Uterus (tissue), 4 donors: ENCODE results near the gene NOC3L. TPM values are rescaled to one million over a fixed set of nuclear protein-coding genes. Genes with fewer than 3 reads are reported as not detected.
A peak's percentile ranks its signal among the peaks of the same experiment; 100 is the strongest.

ENCODE experiments used
- DNase-seq, 2 donors: peaks; one replicate each; pipeline ENCODE4 v3.0.0-alpha.2; 2019 to 2020
- H3K27ac ChIP-seq, 2 donors: fragments of 200-600 bp; sonication (generic); 1 replicate in 1 of 2; 2 replicates in 1 of 2; pipeline ENCODE4 v1.5.1; 2016 to 2018
- H3K27me3 ChIP-seq, 2 donors: fragments of 200-600 bp; sonication (generic); one replicate each; pipeline ENCODE4 v1.5.1; 2018 to 2019; ENCODE audit warnings: control low read depth in 1 of 2
- H3K36me3 ChIP-seq, 2 donors: fragments of 200-600 bp; sonication (generic); one replicate each; pipeline ENCODE4 v1.5.1; 2019; ENCODE audit warnings: control low read depth in 1 of 2
- H3K4me1 ChIP-seq, 2 donors: fragments of 200-600 bp; sonication (generic); one replicate each; pipeline ENCODE4 v1.5.1; 2018 to 2019; ENCODE audit warnings: control low read depth in 1 of 2
- H3K4me3 ChIP-seq, 2 donors: fragments of 200-600 bp; sonication (generic); 1 replicate in 1 of 2; 2 replicates in 1 of 2; pipeline ENCODE4 v1.5.1; 2018 to 2019; ENCODE audit warnings: mild to moderate bottlenecking in 1 of 2
- H3K9me3 ChIP-seq, 2 donors: fragments of 200-600 bp; sonication (generic); one replicate each; pipeline ENCODE4 v1.5.1; 2019; ENCODE audit warnings: control low read depth in 1 of 2
- POLR2A ChIP-seq, 2 donors: fragments of 450-650 bp; IDR thresholded peaks; one replicate each; pipeline ENCODE4 v1.6.1; 2016; ENCODE audit warnings: antibody characterized with exemption in 2 of 2, mild to moderate bottlenecking in 1 of 2, moderate library complexity in 1 of 2
- intact Hi-C: fragments of 100-400 bp; cut with DNase I; formaldehyde crosslinking; loops from one replicate; pipeline ENCODE4 v1.15.1; 2023; ENCODE audit warnings: low total_unique reads
- total RNA-seq, 4 donors: library from RNA; depleted of rRNA in 3 of 4; stranded (reverse); fragments of >200 nt in 3 of 4; gene quantifications; one replicate each; pipeline versions ENCODE4 v1.1.0 to v1.2.4, GENCODE V29; 2014 to 2023
- TF ChIP-seq, protein P1 (sequence below), 4 experiments: fragments of 200-600 bp in 2 of 4; fragments of 450-650 bp in 2 of 4; sonication (generic) in 2 of 4; IDR thresholded peaks; one replicate each; pipeline ENCODE4 v1.5.1; 2016 to 2019; ENCODE audit warnings: antibody characterized with exemption in 4 of 4, mild to moderate bottlenecking in 2 of 4, moderate library complexity in 1 of 4
- donor health status: DM: yes; HTN: yes; CAD: no.

The NOC3L gene
- total RNA-seq, 4 donors from 2014 or later = 6.2 to 48.7 (median 16.7) TPM

GRCh38 chr10:94320285-94320914 is 42.3 kb downstream of the NOC3L start:
- Histone ChIP-seq H3K27ac (no peak overlapping the region), H3K36me3 (no peaks in the 10 kb centered on the region), H3K9me3 (no peaks in the 10 kb centered on the region), H3K4me1 (no peaks in the 10 kb centered on the region), H3K27me3 (no peaks in the 10 kb centered on the region), H3K4me3 (no peak overlapping the region)
- DNase-seq = peak; percentile 49 to 70
- intact Hi-C loops = loop anchor here (5.0 kb wide), 1 partner anchor 403 kb away; no protein-coding TSS in a partner anchor
- no peak for TF ChIP-seq POLR2A (IDR thresholded peaks at IDR 0.05)
- TF ChIP-seq, protein P1, sequence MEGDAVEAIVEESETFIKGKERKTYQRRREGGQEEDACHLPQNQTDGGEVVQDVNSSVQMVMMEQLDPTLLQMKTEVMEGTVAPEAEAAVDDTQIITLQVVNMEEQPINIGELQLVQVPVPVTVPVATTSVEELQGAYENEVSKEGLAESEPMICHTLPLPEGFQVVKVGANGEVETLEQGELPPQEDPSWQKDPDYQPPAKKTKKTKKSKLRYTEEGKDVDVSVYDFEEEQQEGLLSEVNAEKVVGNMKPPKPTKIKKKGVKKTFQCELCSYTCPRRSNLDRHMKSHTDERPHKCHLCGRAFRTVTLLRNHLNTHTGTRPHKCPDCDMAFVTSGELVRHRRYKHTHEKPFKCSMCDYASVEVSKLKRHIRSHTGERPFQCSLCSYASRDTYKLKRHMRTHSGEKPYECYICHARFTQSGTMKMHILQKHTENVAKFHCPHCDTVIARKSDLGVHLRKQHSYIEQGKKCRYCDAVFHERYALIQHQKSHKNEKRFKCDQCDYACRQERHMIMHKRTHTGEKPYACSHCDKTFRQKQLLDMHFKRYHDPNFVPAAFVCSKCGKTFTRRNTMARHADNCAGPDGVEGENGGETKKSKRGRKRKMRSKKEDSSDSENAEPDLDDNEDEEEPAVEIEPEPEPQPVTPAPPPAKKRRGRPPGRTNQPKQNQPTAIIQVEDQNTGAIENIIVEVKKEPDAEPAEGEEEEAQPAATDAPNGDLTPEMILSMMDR (IDR thresholded peaks at IDR 0.05) = peak; percentile 63 to 93 (median 79)

DNA sequence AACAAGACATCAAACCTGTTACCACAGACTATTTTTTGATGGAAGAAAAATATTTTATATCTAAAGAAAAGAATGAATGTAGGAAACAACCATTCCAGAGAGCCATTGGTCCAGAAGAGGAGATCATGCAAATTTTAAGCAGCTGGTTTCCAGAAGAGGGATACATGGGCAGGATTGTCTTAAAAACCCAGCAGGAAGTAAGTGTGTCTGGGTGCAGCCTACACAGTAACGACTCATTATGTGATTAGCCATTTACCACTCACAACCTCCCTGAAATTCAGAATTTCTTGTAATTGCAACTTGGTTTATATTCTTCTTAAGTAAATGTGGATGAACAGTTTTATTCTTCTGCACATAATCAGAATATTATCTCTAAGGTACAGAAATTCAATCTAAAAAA is 46.2 kb downstream of the NOC3L start:
- TF ChIP-seq, protein P1 (IDR thresholded peaks at IDR 0.05) = no peak
- no peak for TF ChIP-seq POLR2A (IDR thresholded peaks at IDR 0.05)
- Histone ChIP-seq H3K4me3 (no peak overlapping the region), H3K27me3 (no peaks in the 10 kb centered on the region), H3K36me3 (no peaks in the 10 kb centered on the region), H3K27ac (peak overlapping the region in 1 of 2 donors; percentile 28), H3K9me3 (no peaks in the 10 kb centered on the region), H3K4me1 (no peaks in the 10 kb centered on the region)
- DNase-seq = no peak
- intact Hi-C loops = no loop called here

GRCh38 chr10:94315975-94316464 is 46.7 kb downstream of the NOC3L start:
- TF ChIP-seq POLR2A (IDR thresholded peaks at IDR 0.05) = no peak
- TF ChIP-seq, protein P1 (IDR thresholded peaks at IDR 0.05) = no peak
- DNase-seq = no peak
- no peaks in the 10 kb centered on the region for H3K9me3 ChIP-seq
- H3K4me3 ChIP-seq = no peak overlapping the region
- no peaks in the 10 kb centered on the region for H3K36me3 ChIP-seq
- intact Hi-C loops = no loop called here
- H3K4me1 ChIP-seq = no peaks in the 10 kb centered on the region
- H3K27me3 ChIP-seq = no peaks in the 10 kb centered on the region
- H3K27ac ChIP-seq = peak overlapping the region in 1 of 2 donors; percentile 28

DNA sequence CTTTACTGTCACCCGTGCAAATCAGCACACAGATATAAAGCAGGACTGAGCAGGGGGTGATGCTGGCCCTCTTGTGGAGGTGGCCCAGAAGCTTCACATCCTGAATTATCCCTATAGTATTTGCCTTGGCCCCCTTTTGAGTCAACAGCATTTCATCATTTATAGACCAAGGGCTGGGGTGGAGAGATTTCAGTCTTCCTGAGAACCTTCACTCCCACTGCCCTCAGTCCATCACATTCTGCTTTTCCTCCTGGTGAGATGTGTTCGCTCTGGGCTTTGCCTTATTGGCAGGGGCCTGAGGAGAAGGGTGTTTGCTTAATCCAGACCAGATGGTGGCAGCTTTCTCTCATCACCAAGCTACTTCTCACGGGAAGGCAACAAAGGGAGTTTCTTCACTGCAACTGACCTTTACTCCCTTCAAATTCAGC is 47.7 kb downstream of the NOC3L start:
- no peaks in the 10 kb centered on the region for H3K4me1 ChIP-seq
- H3K27ac ChIP-seq = peak overlapping the region in 1 of 2 donors; percentile 28

GRCh38 chr10:94310369-94310768 is 52.4 kb downstream of the NOC3L start:
- intact Hi-C loops = no loop called here
- Histone ChIP-seq H3K4me3 (no peak overlapping the region), H3K4me1 (no peaks in the 10 kb centered on the region), H3K9me3 (no peaks in the 10 kb centered on the region), H3K27ac (no peak overlapping the region), H3K36me3 (no peaks in the 10 kb centered on the region), H3K27me3 (no peaks in the 10 kb centered on the region)
- TF ChIP-seq, protein P1 (IDR thresholded peaks at IDR 0.05) = no peak
- no peak for DNase-seq

More for the DNA sequence above, 47.7 kb downstream of the NOC3L start:
- no peaks in the 10 kb centered on the region for H3K27me3 ChIP-seq
- no peak overlapping the region for H3K4me3 ChIP-seq
- TF ChIP-seq, protein P1 (IDR thresholded peaks at IDR 0.05) = no peak
- no peak for TF ChIP-seq POLR2A (IDR thresholded peaks at IDR 0.05)
- no peak for DNase-seq
- no peaks in the 10 kb centered on the region for H3K36me3 ChIP-seq
- intact Hi-C loops = no loop called here
- H3K9me3 ChIP-seq = no peaks in the 10 kb centered on the region
